ENCODE results near the gene CACNG6.

Gene CACNG6

DNA sequence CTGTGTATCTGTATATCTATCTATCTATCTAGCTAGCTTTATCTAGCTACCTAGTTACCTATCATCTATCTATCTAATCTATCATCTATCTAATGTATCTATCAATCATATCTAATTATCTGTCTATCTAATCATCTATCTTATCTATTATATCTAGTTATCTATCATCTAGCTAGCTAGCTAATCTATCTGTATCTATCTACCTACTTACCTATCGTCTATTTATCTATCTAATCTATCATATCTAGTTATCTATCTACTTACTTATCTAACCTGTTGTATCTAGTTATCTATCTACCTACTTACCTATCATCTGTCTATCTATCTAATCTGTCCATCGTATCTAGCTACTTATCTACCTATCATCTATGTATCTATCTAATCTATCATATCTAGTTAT lies 54.3 kb downstream of the CACNG6 start:
- DNase-seq (ENCODE audit: low spot score), result no peak

DNA sequence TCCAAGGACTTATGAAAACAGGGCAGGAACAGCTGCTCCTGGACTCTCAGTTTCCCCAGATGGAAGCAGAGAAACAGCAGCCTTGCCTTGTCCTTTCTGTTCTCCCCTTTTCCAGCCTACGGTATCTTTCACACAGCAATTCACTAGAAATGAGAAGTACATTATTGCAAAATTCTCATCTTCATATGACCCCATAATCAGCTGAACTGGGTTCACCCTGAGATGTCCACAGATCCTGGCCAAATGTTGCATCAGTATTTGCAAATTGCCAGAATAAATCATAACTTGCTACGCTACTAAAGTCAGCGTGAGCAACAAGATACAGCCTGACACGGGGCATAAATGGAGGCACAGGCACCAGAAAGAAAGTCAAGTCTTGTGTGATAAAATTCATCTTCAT lies 56.2 kb downstream of the CACNG6 start:
- no peak for DNase-seq (ENCODE audit: low spot score)
